PC-3 (cell line): ENCODE results near the gene GPC6.

Source experiments
- EZH2 ChIP-seq: fragments of 300-600 bp; sonication (generic); IDR thresholded peaks from one replicate; pipeline ENCODE4 v1.6.1; 2017; ENCODE audit warnings: antibody characterized with exemption, mild to moderate bottlenecking, low read length; ENCODE audit not compliant: unreplicated experiment
- EZH2phosphoT487 ChIP-seq: fragments of 300-600 bp; sonication (generic); IDR thresholded peaks from 2 replicates; pipeline ENCODE4 v1.6.1; 2018; ENCODE audit warnings: mild to moderate bottlenecking, antibody characterized with exemption, low read length, borderline replicate concordance
- TF ChIP-seq, protein P1 (sequence below): fragments of 300-600 bp; sonication (generic); conservative IDR thresholded peaks from 2 replicates; pipeline ENCODE4 v1.5.1; 2017; ENCODE audit warnings: antibody characterized with exemption, low read depth, mild to moderate bottlenecking, low read length

- no peak for TF ChIP-seq EZH2
- TF ChIP-seq, protein P1, sequence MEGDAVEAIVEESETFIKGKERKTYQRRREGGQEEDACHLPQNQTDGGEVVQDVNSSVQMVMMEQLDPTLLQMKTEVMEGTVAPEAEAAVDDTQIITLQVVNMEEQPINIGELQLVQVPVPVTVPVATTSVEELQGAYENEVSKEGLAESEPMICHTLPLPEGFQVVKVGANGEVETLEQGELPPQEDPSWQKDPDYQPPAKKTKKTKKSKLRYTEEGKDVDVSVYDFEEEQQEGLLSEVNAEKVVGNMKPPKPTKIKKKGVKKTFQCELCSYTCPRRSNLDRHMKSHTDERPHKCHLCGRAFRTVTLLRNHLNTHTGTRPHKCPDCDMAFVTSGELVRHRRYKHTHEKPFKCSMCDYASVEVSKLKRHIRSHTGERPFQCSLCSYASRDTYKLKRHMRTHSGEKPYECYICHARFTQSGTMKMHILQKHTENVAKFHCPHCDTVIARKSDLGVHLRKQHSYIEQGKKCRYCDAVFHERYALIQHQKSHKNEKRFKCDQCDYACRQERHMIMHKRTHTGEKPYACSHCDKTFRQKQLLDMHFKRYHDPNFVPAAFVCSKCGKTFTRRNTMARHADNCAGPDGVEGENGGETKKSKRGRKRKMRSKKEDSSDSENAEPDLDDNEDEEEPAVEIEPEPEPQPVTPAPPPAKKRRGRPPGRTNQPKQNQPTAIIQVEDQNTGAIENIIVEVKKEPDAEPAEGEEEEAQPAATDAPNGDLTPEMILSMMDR = no peak
- no peak for TF ChIP-seq EZH2phosphoT487
Observed at GRCh38 chr13:93778548-93778947, 551.9 kb downstream of the GPC6 start.
